Activated CD4-positive, alpha-beta memory T cell treated with anti-CD3 and anti-CD28 coated beads, Interleukin-2, amount 10 ng/mL, durations not matched to agents 7 days and 5 days (primary cell): ENCODE results near the gene LMAN1. TPM values are rescaled to one million over a fixed set of nuclear protein-coding genes. Genes with fewer than 3 reads are reported as not detected.

Experiments used
- CTCF ChIA-PET: fragments of 350-600 bp; sonication (Branson Sonifier 250); formaldehyde crosslinking; loops from one replicate; lab custom pipeline; 2021; ENCODE audit warnings: antibody characterized with exemption, inconsistent platforms; lab: Charles Lee
- POLR2A ChIA-PET: fragments of 350-600 bp; sonication (Branson Sonifier 250); formaldehyde crosslinking; loops from one replicate; lab custom pipeline; 2021; ENCODE audit warnings: antibody characterized with exemption; lab: Charles Lee
- DNase-seq: peaks from one replicate; pipeline ENCODE4 v3.0.0-alpha.2; 2020
- H3K27ac Mint-ChIP-seq: one replicate; pipeline ENCODE4 v1.8.0; 2021; ENCODE audit warnings: mild to moderate bottlenecking, mixed read lengths
- H3K27me3 Mint-ChIP-seq: one replicate; pipeline ENCODE4 v1.8.0; 2021; ENCODE audit warnings: mixed read lengths
- H3K36me3 Mint-ChIP-seq: one replicate; pipeline ENCODE4 v1.8.0; 2021; ENCODE audit warnings: low read depth, mixed read lengths
- H3K4me1 Mint-ChIP-seq: one replicate; pipeline ENCODE4 v1.8.0; 2021; ENCODE audit warnings: mixed read lengths
- H3K4me3 Mint-ChIP-seq: one replicate; pipeline ENCODE4 v1.8.0; 2021; ENCODE audit warnings: mild to moderate bottlenecking, mixed read lengths
- H3K9me3 Mint-ChIP-seq: one replicate; pipeline ENCODE4 v1.8.0; 2021; ENCODE audit warnings: mixed read lengths
- total RNA-seq, 2 experiments: library from RNA; stranded (reverse); gene quantifications; one replicate each; pipeline ENCODE4 v1.2.3, GENCODE V29; 2021

The LMAN1 gene
- total RNA-seq, 2 experiments from 2014 or later = 102 to 104 TPM

DNA sequence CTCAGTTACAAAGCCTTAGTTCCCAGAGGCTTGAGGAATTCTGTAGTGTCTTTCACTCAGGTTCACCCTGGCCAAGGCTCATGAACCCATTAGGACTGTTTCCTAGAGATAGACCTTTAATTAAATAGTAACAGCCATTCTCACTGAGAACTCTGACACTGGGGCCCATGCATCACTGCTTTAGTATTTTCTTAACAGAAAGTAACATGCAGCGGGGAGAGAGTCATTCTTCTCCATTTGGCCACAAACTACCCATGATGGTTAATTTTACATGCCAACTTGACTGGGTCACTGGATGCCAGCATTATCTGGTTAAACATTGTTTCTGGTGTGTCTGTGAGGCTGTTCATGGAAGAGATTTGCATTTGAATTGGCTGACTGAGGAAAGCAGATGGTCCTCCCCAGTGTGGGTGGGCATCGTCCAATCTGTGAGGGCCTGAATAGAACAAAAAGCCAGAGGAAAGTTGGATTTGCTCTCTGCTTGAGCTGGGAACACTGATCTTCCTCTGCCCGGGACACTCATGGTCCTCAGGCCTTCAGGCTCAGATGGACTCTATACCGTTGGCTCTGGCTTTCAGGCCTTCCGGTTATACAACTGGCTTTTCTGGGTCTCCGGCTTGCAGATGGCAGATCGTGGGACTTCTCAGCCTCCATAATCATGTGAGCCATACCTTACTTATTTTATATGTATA is 35.0 kb downstream of the LMAN1 start:
- peaks cover 5% of the 10 kb centered on the region for H3K27me3 Mint-ChIP-seq
- no peaks in the 10 kb centered on the region for H3K4me1 Mint-ChIP-seq
- H3K36me3 Mint-ChIP-seq = peaks cover 30% of the 10 kb centered on the region
- POLR2A ChIA-PET = no interaction called here
- no peak overlapping the region for H3K27ac Mint-ChIP-seq
- H3K4me3 Mint-ChIP-seq = no peak overlapping the region
- no peaks in the 10 kb centered on the region for H3K9me3 Mint-ChIP-seq
- no peak for DNase-seq
- CTCF ChIA-PET = interaction anchor here (1.6 kb wide), 1 partner anchor 16 kb away, joined by 6 read pairs; no protein-coding TSS in a partner anchor

DNA sequence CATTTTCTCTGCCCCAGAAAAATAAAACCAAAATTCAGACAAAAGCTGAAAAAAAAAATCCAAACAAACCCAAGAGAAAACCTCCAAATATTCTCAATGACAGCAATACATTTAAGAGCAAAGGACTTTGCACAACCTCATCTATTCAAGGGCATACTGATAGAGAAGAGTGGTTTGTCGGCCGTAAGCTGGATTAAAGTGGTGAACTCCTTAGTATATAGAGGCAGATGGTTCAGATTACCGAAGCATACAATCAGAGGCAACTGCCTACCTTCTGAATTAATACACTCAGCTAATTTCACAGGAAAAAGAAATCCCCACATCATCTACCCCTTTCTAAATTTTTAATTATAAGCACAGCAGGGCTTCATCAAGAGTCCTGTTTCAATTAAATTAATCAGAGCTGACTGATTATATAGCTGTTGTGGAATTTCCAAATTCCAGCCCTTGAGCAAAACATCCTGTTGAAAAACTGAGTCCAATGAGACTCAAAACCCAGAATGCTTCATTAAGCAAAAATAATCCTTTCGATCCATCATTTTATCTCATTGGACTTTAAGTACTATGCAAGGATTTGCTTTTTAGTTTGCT is 40.5 kb downstream of the LMAN1 start, which contains the start of gene CPLX4:
CPLX4 (minus strand) TSS at position 190 of the 591 bp plus-strand sequence; CDS start at position 3, 187 bp downstream.
- peaks cover 25% of the 10 kb centered on the region for H3K27me3 Mint-ChIP-seq
- H3K27ac Mint-ChIP-seq = no peak within 1 kb of the TSS
- no peak within 1 kb of the TSS for H3K4me3 Mint-ChIP-seq
- POLR2A ChIA-PET = no interaction called here
- CTCF ChIA-PET = interaction anchor here (0.8 to 4.7 kb wide), 3 partner anchors 9 to 84 kb away, joined by 4 to 27 read pairs (median 5); no protein-coding TSS in a partner anchor
- no peaks in the 10 kb centered on the region for H3K4me1 Mint-ChIP-seq
- no peaks in the 10 kb centered on the region for H3K9me3 Mint-ChIP-seq
- DNase-seq = no peak
- no peaks in the 10 kb centered on the region for H3K36me3 Mint-ChIP-seq

DNA sequence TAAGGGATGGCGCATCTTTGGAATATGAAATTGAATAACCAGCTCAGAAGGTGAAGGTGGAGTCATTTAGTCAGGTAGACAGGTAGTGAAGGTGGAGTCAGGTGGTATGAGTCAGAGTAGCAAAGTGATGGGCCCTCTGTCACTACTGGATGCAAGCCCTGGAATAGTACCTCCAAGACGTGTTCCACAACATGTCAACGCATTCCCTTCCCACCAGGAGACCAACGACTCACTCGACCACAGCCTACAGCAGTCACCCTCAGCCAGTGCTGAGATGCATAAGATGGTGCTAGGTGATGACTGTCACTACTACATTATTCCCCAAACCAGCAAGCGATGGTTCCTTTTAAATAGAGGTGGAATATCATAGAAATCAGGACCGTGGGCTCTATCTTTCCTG is 47.4 kb downstream of the LMAN1 start:
- Mint-ChIP-seq H3K4me1 (peaks cover 4% of the 10 kb centered on the region), H3K9me3 (no peaks in the 10 kb centered on the region), H3K27me3 (peaks cover 43% of the 10 kb centered on the region), H3K36me3 (no peaks in the 10 kb centered on the region), H3K4me3 (no peak overlapping the region), H3K27ac (no peak overlapping the region)
- POLR2A ChIA-PET = interaction anchor here (1.4 kb wide), 1 partner anchor 91 kb away, joined by 3 read pairs; no protein-coding TSS in a partner anchor
- CTCF ChIA-PET = interaction anchor here (2.9 kb wide), 1 partner anchor 91 kb away, joined by 16 read pairs; no protein-coding TSS in a partner anchor
- no peak for DNase-seq

DNA sequence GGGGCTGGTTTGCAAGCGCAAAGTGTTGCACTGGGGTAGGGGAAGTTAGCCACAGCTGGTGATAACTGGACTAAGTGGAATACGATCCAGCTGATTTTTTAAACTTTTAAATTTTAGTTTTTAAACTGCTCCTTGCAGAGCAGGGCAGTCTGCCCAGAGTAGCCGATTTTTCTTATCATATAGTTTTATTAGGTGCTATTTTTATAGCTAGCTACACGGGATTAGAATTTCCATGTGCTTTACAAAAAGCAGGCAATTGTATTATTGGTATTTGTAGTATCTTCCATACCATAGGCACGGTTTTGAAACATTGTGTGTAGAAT is 50.2 kb downstream of the LMAN1 start:
- Mint-ChIP-seq H3K4me1 (peaks cover 4% of the 10 kb centered on the region), H3K36me3 (no peaks in the 10 kb centered on the region), H3K9me3 (no peaks in the 10 kb centered on the region), H3K27ac (no peak overlapping the region), H3K4me3 (peak overlapping the region; percentile 53), H3K27me3 (peaks cover 51% of the 10 kb centered on the region)
- CTCF ChIA-PET = interaction anchor here (0.6 to 3.2 kb wide), 8 partner anchors 9 to 93 kb away, joined by 3 to 127 read pairs (median 6); partner anchors contain the start of gene CPLX4
- no peak for DNase-seq
- POLR2A ChIA-PET = interaction anchor here (1.0 kb wide), 1 partner anchor 93 kb away, joined by 3 read pairs; no protein-coding TSS in a partner anchor

DNA sequence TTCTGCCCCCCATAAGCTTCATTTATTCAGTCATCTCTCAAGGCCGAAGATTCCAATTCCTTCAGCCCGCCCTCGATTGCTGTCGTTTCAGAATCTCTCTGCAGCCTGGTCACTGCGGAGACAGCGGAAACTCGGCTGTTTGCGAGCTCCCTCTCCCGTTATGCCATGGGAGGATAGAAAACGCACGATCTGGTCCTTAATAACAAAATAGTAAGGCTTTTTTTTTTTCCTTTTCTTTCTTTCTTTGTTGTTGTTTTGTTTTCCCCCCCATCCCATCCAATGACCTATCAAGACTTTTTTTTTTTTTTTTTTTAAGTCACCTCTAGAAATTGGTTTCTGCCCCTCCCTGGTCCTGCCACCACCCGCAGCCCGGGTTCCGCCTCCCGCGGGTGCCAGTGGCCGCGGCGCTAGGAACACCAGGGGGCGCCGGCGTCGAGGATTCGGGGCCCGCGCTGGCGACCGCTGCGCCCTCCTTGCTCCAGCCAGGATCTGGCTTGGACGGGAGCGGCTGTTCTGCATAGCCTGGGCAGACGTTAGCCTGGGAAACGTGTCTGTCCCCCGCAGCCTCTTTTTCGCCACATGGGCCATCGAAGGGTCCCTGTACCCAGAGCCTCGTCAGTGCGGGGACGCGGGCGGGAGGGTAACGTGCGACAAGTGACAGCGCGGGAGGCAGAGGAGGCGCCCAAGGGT is 50.7 kb downstream of the LMAN1 start:
- ChIA-PET CTCF (interaction anchor here (0.6 to 3.2 kb wide), 24 partner anchors 8 to 1463 kb away, joined by 3 to 127 read pairs (median 4); partner anchors contain the start of genes CPLX4 and LMAN1), POLR2A (interaction anchor here (0.8 to 1.0 kb wide), 2 partner anchors 94 kb away, joined by 3 to 5 read pairs; no protein-coding TSS in a partner anchor)
- H3K4me3 Mint-ChIP-seq = peak overlapping the region; percentile 53
- H3K4me1 Mint-ChIP-seq = peaks cover 4% of the 10 kb centered on the region
- H3K27me3 Mint-ChIP-seq = peaks cover 54% of the 10 kb centered on the region
- DNase-seq = peak; percentile 70
- H3K36me3 Mint-ChIP-seq = no peaks in the 10 kb centered on the region
- H3K9me3 Mint-ChIP-seq = no peaks in the 10 kb centered on the region
- H3K27ac Mint-ChIP-seq = no peak overlapping the region

DNA sequence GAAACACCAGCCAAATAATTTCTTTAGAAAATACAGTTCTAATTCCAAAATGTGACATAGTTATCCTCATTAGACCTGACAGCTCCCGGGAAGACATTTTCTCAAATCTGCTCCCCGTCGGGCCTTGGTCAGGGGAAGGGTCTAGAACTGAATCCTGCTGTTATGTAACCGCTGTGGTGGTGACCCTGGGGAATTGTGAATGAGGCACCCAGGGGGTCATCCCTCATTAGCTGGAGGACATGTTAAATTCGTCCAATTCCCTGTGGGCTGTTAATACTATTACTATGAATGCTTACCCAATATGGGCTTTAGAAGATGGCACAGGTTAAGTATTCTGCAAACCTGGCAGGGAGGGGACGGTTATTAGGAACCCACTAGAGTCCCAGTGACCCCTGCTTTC is 52.4 kb downstream of the LMAN1 start:
- Mint-ChIP-seq H3K9me3 (no peaks in the 10 kb centered on the region), H3K4me1 (peaks cover 4% of the 10 kb centered on the region), H3K4me3 (no peak overlapping the region), H3K27me3 (peaks cover 56% of the 10 kb centered on the region), H3K27ac (no peak overlapping the region), H3K36me3 (no peaks in the 10 kb centered on the region)
- DNase-seq = no peak
- CTCF ChIA-PET = interaction anchor here (0.8 to 2.1 kb wide), 2 partner anchors 85 to 96 kb away, joined by 3 to 8 read pairs; no protein-coding TSS in a partner anchor
- POLR2A ChIA-PET = no interaction called here

DNA sequence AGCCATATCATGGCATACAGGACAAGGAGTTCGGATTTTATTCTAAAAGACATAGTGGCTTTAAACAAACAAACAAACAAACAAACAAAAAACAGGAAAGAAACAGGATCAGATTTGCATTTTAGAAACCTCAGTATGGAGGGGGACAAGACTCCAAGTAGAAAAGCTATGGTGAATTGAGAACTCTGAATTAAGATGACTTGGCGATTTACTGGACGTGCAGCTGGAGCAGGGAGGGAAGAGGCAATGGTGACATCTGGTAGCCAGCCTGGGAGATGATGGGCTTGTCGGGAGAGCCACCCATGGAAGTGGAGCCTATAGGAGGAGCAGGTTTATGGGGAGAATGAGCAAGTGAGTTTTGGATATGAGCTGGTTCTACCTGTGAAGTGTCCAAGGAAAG is 53.8 kb downstream of the LMAN1 start:
- CTCF ChIA-PET = interaction anchor here (2.1 kb wide), 1 partner anchor 97 kb away, joined by 8 read pairs; no protein-coding TSS in a partner anchor
- no peak for DNase-seq
- peaks cover 48% of the 10 kb centered on the region for H3K27me3 Mint-ChIP-seq
- peaks cover 12% of the 10 kb centered on the region for H3K4me1 Mint-ChIP-seq
- POLR2A ChIA-PET = no interaction called here
- H3K9me3 Mint-ChIP-seq = no peaks in the 10 kb centered on the region
- H3K4me3 Mint-ChIP-seq = no peak overlapping the region
- H3K27ac Mint-ChIP-seq = no peak overlapping the region
- H3K36me3 Mint-ChIP-seq = no peaks in the 10 kb centered on the region

DNA sequence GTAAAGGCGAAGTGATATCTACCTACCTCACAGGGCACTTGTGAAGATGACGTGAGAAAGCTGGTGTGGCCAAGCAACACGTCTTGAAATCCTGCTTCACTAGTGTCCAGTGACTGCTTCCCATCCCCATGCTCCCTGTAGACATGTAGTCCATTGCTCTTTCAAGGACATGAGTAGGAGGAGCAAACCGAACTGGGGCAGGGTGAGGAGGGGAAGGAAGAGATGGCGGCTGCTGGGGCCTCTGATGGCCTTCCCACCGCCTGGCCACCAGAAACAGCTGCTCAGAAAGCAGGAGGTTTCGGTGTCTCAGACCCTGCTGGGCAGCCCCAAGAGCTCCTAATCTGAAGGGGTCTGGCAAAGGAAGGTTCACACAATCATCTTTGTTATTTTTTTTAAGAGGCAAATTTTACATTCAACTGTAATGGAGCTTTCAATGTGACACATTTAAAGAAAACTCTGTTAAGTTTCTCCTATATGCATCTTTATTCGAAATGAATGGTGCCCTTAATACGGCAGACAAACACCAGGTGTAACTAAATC is 55.3 kb downstream of the LMAN1 start:
- DNase-seq = no peak
- Mint-ChIP-seq H3K27ac (no peak overlapping the region), H3K36me3 (no peaks in the 10 kb centered on the region), H3K9me3 (no peaks in the 10 kb centered on the region), H3K27me3 (peaks cover 42% of the 10 kb centered on the region), H3K4me3 (no peak overlapping the region), H3K4me1 (peaks cover 12% of the 10 kb centered on the region)
- ChIA-PET POLR2A (no interaction called here), CTCF (interaction anchor here (0.9 kb wide), 1 partner anchor 98 kb away, joined by 4 read pairs; no protein-coding TSS in a partner anchor)

DNA sequence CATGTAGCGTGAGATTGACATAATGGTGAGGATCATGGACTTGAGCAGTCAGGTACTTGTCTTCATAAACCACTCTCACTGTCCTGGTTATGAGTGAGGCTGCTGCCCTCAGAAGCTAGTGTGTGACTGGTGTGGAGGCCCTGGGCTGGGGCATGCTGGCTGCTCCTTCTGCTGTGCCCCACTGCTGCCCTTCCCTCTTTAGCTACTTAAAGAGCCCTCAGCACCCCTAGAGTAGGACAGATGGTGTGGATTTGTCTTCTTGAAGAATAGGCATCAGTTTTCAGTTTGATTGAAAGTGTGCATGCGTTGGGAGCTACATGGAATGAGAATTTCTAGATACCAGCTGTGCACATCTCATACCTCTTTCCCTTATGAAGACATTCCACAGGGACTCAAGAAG is 56.1 kb downstream of the LMAN1 start:
- DNase-seq = no peak
- Mint-ChIP-seq H3K27ac (no peak overlapping the region), H3K36me3 (no peaks in the 10 kb centered on the region), H3K4me3 (no peak overlapping the region), H3K27me3 (peaks cover 43% of the 10 kb centered on the region), H3K4me1 (peaks cover 9% of the 10 kb centered on the region), H3K9me3 (no peaks in the 10 kb centered on the region)
- POLR2A ChIA-PET = no interaction called here
- CTCF ChIA-PET = interaction anchor here (1.0 to 1.2 kb wide), 2 partner anchors 10 to 100 kb away, joined by 3 to 7 read pairs; no protein-coding TSS in a partner anchor

DNA sequence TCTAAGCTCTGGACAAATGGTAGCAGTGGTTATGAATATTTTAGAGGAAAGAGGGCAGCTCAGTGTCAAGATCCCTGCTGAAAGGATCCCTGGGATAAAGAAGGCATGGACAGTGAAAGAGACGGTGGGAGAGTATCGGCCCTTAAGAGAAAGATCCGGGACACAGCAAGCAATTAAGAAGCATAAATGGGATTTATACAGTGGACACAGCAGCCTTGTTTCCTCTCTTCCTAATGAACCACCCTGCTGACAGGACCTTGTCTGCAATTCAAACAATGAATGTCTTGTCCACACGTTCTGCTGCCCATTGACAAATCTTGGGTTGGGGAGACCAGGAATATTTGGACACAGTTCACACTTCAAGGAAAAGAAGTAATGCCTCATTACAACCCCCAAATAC is 57.1 kb downstream of the LMAN1 start:
- Mint-ChIP-seq H3K4me3 (no peak overlapping the region), H3K36me3 (no peaks in the 10 kb centered on the region), H3K27me3 (peaks cover 43% of the 10 kb centered on the region), H3K4me1 (peaks cover 9% of the 10 kb centered on the region), H3K9me3 (no peaks in the 10 kb centered on the region), H3K27ac (no peak overlapping the region)
- CTCF ChIA-PET = interaction anchor here (1.0 to 1.2 kb wide), 2 partner anchors 9 to 101 kb away, joined by 3 to 7 read pairs; no protein-coding TSS in a partner anchor
- DNase-seq = no peak
- POLR2A ChIA-PET = no interaction called here

DNA sequence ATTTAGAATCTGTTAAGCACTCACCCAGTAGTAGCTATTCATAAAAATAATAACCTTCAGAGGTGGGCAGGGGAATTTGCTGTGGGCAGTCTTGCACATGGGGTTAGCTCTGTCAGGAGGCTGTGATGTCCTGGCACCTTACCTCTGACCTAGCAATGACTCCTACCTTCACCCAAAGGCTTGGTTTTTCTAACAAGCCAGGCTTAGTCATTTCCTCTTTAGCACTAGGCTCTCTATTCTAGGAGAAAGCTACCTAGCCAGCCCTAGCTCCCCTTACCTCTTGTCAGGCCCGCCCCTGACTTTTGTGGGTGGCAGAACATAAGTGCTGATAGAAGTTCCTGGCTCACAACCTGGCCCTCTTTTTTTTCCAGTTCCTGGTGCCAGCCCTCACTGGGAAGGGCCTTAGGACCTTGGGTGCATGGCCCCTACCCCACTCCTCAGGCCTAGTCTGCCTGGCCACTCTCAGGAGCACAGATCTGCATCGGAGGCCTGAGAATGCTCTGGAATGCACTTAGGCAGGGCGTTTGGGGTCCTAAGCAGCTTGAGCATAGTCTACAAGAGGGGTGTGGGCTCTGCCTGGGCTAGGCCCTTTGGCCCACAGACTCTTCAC is 58.3 kb downstream of the LMAN1 start:
- Mint-ChIP-seq H3K27ac (no peak overlapping the region), H3K36me3 (no peaks in the 10 kb centered on the region), H3K9me3 (no peaks in the 10 kb centered on the region), H3K4me3 (no peak overlapping the region), H3K4me1 (peaks cover 9% of the 10 kb centered on the region), H3K27me3 (peaks cover 44% of the 10 kb centered on the region)
- POLR2A ChIA-PET = no interaction called here
- CTCF ChIA-PET = interaction anchor here (1.1 to 1.5 kb wide), 4 partner anchors 8 to 102 kb away, joined by 4 to 9 read pairs (median 6); no protein-coding TSS in a partner anchor
- DNase-seq = no peak

DNA sequence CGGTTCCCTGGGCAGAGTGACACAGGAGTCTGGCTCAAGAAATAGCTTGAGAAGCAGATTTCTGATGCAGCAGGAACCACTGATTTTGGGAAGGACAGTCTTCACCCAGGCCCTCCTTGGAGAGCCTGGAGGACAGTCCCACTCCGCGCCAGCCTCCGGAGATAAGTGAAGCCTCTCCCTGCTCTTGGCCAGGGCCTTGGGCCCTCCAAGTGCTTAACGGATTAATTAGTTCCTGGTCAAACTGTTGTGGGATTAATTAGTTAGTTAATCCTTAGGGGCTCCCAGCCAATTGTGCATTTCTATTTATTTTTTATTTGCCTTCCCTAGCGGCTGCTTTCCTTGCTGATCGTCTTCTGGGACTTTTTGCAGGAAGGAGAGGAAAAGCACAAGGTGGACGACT is 60.2 kb downstream of the LMAN1 start:
- POLR2A ChIA-PET = no interaction called here

More for the DNA sequence above, 60.2 kb downstream of the LMAN1 start:
- CTCF ChIA-PET = interaction anchor here (1.8 kb wide), 1 partner anchor 104 kb away, joined by 7 read pairs; no protein-coding TSS in a partner anchor
- DNase-seq = no peak
- Mint-ChIP-seq H3K27me3 (peaks cover 42% of the 10 kb centered on the region), H3K9me3 (no peaks in the 10 kb centered on the region), H3K36me3 (no peaks in the 10 kb centered on the region), H3K4me1 (peaks cover 9% of the 10 kb centered on the region), H3K27ac (no peak overlapping the region), H3K4me3 (no peak overlapping the region)
